GM19238 (cell line): ENCODE results near the gene LRRC59.

Source experiments
- DNase-seq: peaks from one replicate; pipeline ENCODE4 v3.0.0; 2011; ENCODE audit warnings: low spot score; ENCODE audit not compliant: insufficient read length

LRRC59 gene

DNA sequence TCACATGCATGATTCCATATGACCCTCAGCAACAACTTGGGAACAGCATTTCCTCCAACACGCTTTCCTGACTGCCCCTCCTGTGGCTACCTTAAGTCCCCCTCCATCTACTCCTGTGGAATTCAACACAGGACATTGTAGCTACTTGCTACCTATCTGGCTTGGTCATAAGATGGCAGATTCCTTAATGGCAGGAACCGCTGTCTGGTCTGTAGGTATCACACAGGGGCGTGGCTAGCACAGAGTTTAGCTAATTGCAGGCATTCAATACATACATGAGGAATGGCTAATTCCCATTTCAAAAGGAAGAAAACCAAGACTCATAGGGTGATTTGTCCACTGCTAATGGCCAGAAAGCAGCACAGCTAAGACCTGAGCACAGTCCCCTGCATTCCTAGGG lies 8.6 kb downstream of the LRRC59 start:
- no peak for DNase-seq

GRCh38 chr17:50386510-50386909 lies 10.8 kb downstream of the LRRC59 start:
- DNase-seq: no peak

- no peak for DNase-seq
These were observed 14.4 kb downstream of the LRRC59 start for GRCh38 chr17:50382931-50383330.

DNA sequence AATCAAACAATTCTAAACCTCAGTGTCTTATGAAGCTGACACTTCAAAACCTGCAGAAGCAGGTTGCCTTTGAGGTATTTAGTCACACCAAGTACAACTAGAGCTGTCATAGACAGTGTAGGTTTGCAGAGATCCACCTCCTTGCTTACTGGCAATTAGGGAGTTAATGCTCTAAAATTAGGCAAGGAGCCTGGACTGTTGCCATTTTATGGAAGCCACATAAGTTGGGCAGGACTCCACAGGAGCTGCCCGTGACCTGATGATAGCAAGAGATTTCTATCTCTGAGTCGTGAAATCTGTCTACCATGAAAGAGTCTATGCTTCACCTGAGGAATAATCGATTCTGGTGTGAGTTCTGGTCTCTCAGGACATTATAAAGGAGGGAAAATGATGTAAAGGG lies 15.4 kb downstream of the LRRC59 start:
- DNase-seq: no peak

- no peak for DNase-seq
These were observed 16.0 kb downstream of the LRRC59 start for GRCh38 chr17:50381260-50381815.

GRCh38 chr17:50380369-50381259 lies 16.7 kb downstream of the LRRC59 start:
- no peak for DNase-seq

DNA sequence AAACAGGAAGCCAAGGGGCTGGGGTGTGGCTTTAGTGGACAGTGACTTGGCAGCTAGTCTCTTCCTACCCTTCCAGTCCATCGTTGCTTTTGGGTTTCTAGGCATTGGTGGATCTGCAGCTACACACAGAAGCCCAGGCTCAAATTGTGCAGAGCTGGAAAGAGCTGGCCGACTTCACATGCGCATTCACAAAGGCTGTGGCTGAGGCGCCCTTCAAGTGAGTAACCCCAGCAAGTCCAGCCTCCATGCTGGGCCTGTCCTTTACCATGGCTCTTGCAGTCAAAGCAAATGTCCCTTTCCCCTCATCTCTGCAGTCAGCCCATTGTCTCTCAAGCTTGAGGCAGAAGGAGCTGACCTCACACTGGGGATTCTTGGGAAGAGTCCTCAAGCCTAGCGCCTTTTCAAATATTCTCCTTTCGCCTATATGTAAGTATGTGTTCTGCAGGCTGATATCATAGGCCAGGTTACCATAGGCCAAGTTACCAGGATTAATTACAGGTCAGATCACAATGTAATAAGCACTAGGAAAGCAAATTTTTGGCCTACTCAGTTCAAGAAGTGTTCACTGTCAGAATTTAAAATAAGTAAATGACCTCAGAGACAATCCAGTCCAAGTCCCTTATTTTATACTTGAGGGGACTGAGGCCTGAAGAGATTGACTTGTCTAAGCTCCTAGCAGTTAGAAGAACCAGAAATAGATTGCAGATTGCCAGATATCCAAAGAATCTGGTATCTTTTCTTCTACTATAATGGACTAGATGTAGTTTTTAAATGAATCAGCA lies 17.8 kb downstream of the LRRC59 start:
- no peak for DNase-seq

DNA sequence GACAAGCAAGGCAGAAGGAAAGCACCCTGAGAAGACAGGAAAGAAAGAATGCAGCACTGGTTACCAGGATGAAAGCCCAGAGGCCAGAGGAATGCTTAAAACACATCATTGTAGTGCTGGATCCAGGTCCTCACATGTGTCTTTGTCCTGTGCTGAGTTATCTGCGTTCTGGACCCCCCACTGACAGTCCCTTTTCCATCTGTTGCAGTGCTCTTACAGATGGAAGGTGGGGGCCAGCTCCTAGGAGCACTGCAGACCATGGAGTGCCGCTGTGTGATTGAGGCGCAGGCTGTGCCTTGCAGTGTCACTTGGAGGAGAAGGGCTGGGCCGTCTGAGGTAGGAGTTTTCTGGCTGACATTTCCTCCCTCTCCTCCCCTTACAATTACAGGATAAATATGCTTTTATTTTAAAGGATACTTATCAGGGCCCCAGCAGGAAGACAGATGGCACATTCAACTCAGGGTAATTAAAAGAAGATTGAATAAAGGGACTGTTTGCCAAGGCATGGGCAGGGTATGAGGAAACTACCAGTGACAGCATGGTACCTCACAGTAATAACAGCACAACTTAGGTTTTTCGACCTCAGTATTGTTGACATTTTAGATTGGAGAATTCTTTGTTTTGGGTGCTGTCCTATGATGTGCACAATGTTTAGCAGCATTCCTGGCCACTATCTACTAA lies 21.3 kb downstream of the LRRC59 start:
- DNase-seq: no peak

DNA sequence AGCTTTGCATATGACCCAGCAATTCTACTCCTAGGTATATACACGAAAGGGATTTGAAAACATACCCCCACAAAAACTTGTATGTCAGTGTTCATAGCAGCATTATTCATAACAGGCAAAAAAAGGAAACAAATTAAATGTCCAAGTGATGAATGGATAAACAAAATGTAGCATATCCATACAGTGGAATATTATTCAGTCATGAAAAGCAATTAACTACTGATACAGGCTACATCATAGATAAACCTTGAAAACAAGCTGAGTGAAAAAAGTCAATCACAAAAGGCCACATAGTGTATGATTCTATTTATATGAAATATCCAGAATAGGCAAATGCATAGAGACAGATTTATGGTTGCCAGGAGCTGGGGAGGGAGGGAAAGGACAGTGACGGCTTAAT lies 23.6 kb downstream of the LRRC59 start:
- DNase-seq: no peak

DNA sequence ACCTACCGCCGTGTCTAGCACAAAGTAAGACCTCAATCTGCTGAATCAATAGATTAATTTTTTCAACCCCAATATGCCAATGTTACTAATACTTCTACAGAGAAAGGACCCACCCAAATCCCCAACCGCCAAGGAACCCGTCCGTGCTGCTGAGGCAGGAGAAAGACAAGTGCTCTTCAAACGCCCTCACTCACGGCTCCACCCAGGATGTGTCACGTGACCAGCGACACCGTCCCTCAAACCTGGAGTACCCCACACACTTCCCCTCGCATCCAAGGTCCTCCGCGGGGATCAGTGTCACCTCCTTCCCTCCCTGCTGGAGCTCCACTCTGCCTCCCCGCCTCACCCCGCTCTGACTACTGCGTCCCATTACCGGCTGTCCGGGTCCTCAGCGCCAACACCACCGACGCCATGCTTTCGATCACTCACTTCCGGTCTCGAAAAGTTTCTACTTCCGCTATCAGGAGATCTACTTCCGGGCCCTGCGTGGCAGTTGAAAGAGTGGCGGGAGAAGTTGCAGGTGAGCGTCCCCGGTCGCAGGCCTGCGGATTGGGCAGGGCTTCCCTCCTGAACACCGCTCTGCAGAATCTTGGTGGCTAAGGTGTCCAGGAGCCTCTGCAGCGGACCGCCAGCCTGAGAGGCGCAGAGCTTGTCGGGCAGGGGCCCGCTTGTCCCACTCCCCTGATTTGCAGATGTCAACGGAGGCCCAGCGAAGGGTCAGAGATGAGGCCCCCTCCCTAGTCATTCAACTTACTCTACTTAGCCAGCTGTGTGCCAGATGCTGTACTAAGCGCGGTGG lies 24.4 kb downstream of the LRRC59 start, which contains the start of the genes EME1 and MRPL27:
EME1 (plus strand) TSS at position 472 of the 799 bp plus-strand sequence. CDS start 1,980 bp downstream, outside the sequence.
MRPL27 (minus strand) TSS at position 427 of the 799 bp plus-strand sequence; CDS start at position 413, 14 bp downstream.
- DNase-seq: peak; percentile 93

DNA sequence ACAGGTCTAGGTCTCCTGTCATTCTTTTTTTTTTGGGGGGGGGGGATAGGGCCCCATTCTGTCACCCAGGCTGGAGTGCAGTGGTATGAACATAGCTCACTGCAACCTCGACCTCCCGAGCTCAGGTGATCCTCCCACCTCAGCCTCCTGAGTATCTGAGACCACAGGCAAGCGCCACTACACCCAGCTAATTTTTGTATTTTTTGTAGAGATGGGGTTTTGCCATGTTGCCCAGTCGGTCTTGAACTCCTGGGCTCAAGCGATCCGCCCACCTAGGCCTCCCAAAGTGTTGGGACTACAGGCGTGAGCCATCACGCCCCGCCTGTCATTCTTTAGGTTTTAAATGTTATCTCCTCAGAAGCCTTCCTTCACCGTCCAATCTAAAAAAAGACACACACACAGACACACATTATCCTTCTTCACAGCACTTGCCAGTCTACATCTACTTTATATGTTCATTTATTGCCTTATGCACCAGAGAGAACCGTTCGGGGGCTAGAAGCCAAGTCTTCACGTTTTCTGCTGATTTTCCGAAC lies 25.0 kb downstream of the LRRC59 start:
- DNase-seq: no peak

DNA sequence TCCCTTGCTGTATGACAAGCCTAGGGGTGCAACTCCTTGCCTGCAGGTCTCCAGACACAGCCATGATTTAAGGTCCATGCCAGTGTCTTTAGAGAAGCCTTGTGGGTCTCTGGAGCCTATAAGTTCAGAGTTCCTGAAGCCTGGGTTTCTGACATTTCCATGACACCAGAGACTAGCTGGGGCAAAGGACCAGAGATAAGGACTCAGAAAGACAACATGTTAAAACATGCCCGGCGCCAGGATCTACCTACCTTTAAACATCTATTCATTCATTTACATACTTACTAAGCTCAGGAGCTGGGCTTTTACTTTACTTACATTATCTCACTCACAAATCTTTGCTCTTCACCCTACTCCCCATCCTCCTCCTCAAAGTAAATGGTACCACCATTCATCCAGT lies 25.8 kb downstream of the LRRC59 start:
- DNase-seq: no peak

DNA sequence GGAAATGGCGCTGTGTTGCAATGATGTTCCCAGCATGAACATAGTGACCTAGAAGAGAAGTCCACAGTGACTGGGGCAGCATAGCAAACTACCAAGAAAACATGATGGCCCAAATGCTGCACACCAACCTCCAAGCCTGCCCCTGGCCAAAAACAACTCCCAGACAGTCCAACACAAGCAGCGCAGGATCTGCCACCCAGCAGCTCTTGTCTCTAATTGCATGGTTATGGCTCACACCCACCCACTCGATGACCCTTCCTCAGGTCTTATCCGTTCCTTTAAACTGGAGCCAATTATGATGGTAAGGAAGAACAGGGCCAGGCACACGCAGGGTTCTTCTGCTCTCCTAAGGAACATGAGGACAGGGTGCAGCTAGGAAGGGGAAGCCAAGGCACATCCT lies 27.3 kb downstream of the LRRC59 start:
- DNase-seq: no peak

DNA sequence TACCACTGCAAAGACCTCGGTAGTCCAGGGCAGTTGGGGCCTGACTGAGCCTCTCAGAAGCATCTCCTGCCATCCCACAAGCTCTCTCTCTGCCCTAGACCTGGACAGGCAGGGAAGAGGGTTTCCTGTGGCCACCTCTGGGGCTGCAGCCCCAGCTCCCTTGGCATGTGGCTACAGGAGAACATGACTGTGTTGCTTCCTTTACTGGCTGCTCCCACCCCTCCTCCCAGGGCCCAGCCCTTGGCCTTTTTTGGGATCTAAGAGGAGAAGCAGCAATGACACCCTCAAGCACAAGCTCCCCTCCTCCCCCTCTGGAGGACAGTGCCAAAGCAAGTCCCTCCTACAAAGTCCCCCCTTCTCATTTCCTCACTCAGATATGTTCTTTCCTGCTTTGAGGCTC lies 29.9 kb downstream of the LRRC59 start:
- DNase-seq: no peak

GRCh38 chr17:50365649-50366393 lies 31.5 kb downstream of the LRRC59 start:
- DNase-seq: no peak

DNA sequence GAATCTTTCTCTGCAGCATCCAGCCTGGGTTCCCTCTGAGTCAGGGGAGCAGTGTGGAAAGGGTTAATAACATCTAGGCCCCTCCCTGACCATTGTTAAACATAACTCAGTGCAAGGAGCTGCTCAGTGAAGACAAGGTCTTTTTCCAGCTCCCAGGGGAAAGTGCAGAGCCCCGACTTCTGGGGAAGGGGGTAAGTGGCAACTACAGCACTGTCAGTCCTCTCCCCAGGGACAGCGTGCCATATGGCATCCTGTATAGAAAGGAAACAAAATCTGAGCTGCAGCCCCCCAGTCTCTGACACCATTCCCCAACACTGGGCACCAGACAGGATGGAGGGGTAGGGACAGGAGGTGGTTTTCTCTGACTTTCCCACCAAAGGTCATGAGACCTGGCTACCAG lies 32.2 kb downstream of the LRRC59 start:
- no peak for DNase-seq

GRCh38 chr17:50364715-50365114 lies 32.6 kb downstream of the LRRC59 start:
- DNase-seq: no peak

- DNase-seq: no peak
These were observed 33.3 kb downstream of the LRRC59 start for GRCh38 chr17:50364061-50364458.

DNA sequence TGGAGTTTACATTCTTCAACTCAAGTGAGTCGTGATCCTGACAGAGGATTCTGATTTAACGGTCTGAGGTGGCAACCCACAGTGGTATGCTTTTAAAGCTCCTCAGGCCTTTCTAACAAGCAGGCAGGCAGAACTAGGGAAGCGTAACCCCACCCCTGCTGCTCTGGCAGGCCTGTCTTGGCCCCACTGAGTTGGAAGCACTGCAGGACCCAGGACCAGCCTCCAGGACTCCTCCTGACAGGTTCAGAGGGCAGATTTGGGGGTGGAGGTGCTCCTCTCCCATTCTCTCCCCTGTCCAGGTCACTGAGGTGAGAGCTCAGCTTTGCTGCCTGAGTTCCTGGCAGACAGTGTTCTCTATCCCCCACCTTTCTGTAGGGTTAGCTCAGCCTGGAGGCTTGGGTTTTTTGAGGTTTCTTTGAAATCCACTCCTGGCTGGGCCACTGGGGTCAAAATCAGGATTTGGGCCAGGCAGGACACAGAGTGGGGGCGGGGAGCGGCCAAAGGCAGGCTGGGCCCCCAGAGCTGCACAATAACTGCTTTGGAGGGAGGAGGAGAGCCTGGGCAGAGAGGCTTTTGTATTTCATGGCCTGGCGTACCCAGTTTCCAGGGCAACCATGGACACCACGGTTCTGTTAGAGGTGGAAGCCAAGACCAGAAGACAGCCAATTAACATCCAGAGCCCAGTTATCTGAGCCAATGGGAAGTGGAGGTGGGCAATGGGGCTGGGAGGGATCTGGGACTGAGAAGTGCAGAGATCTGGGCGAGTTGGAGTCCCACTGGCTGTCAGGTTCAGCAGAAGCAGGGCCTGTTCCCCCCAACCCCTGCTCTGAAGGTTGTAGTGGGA lies 33.9 kb downstream of the LRRC59 start:
- no peak for DNase-seq
